Neural cell (in vitro differentiated cells): ENCODE data around the gene EBF3.

ENCODE experiments used
- EZH2 ChIP-seq: fragments of 200-600, 300-800 bp; shearing (Covaris generic), sonication (generic); IDR thresholded peaks from 2 replicates; pipeline ENCODE4 v1.6.1; 2014; ENCODE audit warnings: antibody characterized with exemption, low read length, borderline replicate concordance, mild to moderate bottlenecking; ENCODE audit not compliant: insufficient read depth, poor library complexity, severe bottlenecking
- POLR2AphosphoS5 ChIP-seq: IDR thresholded peaks from 2 replicates; pipeline ENCODE4 v1.6.1; 2012
- SMC3 ChIP-seq: fragments of 450-650 bp; conservative IDR thresholded peaks from 2 replicates; pipeline ENCODE4 v1.6.1; 2014; ENCODE audit warnings: antibody characterized with exemption, mild to moderate bottlenecking, moderate library complexity; ENCODE audit not compliant: poor library complexity
- TF ChIP-seq, protein P1 (sequence below): fragments of 450-650 bp; IDR thresholded peaks from 2 replicates; pipeline ENCODE4 v1.5.1; 2014; ENCODE audit warnings: antibody characterized with exemption, mild to moderate bottlenecking, moderate library complexity; ENCODE audit not compliant: poor library complexity, severe bottlenecking

DNA sequence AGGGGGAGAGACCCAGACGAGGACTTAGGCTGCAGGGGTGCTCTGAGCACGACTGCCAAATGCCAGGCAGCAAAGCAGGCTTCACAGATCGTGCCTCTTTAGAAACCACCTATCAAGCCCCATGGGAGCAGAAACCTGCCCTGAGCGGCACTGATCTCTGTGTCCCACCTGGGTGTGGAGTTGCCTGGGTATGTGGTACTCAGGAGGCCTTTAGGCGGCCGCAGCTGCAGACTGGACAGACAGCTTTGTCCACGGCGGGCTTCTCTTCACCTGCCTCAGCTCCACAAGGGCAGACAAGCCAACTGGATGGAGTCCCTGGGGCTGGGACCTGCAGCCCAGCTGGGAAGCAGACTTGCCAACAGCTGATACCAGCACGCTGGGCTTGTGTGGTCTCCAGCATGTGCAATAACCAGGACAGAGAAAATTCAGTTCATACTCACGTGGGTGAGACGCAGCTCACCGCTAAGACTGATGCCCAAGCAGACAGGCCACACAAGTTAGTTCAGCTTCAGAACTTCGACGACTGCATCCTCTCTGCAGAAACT is 163.2 kb downstream of the EBF3 start:
- TF ChIP-seq, protein P1, sequence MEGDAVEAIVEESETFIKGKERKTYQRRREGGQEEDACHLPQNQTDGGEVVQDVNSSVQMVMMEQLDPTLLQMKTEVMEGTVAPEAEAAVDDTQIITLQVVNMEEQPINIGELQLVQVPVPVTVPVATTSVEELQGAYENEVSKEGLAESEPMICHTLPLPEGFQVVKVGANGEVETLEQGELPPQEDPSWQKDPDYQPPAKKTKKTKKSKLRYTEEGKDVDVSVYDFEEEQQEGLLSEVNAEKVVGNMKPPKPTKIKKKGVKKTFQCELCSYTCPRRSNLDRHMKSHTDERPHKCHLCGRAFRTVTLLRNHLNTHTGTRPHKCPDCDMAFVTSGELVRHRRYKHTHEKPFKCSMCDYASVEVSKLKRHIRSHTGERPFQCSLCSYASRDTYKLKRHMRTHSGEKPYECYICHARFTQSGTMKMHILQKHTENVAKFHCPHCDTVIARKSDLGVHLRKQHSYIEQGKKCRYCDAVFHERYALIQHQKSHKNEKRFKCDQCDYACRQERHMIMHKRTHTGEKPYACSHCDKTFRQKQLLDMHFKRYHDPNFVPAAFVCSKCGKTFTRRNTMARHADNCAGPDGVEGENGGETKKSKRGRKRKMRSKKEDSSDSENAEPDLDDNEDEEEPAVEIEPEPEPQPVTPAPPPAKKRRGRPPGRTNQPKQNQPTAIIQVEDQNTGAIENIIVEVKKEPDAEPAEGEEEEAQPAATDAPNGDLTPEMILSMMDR = no peak
- TF ChIP-seq SMC3 (no peak), POLR2AphosphoS5 (no peak), EZH2 (no peak)
